Keratinocyte (primary cell): Measurements from ENCODE around the gene ZNF641. TPM values are rescaled to one million over a fixed set of nuclear protein-coding genes. Genes with fewer than 3 reads are reported as not detected.

ENCODE experiments used
- DNase-seq: peaks from one replicate; pipeline ENCODE4 v3.0.0-alpha.2; 2011; ENCODE audit warnings: low read depth, missing footprints, low spot score
- FAIRE-seq: peaks from 2 replicates; lab custom pipeline; 2011; peaks lifted over from hg19 to GRCh38; lab: Jason Lieb, UNC
- H2AFZ ChIP-seq: 2 replicates; pipeline ENCODE4 v1.6.0; 2012; ENCODE audit warnings: low read length, control low read depth, inconsistent platforms; ENCODE audit not compliant: control insufficient read depth
- H3K27ac ChIP-seq: 2 replicates; pipeline ENCODE4 v1.5.1; 2011; ENCODE audit warnings: low read length; ENCODE audit not compliant: control insufficient read depth, insufficient read depth
- H3K27me3 ChIP-seq: 3 replicates; pipeline ENCODE4 v1.6.0; 2011; ENCODE audit warnings: low read length; ENCODE audit not compliant: control insufficient read depth, insufficient read depth; ENCODE audit errors: extremely low read depth
- H3K36me3 ChIP-seq, 2 experiments: 2 replicates in 1 of 2; 3 replicates in 1 of 2; pipeline ENCODE4 v1.5.1; 2011; ENCODE audit warnings: low read length in 2 of 2, mild to moderate bottlenecking in 1 of 2; ENCODE audit not compliant: control insufficient read depth in 2 of 2, insufficient read depth in 2 of 2; ENCODE audit errors: extremely low read depth in 1 of 2
- H3K4me1 ChIP-seq: 3 replicates; pipeline ENCODE4 v1.5.1; 2011; ENCODE audit warnings: low read length; ENCODE audit not compliant: control insufficient read depth, insufficient read depth; ENCODE audit errors: extremely low read depth
- H3K4me2 ChIP-seq: 3 replicates; pipeline ENCODE4 v1.6.0; 2011; ENCODE audit warnings: low read depth, low read length; ENCODE audit not compliant: control insufficient read depth, insufficient read depth; ENCODE audit errors: extremely low read depth
- H3K4me3 ChIP-seq, 3 experiments: fragments of 200-600 bp in 1 of 3; sonication (generic) in 1 of 3; 2 replicates in 2 of 3; 3 replicates in 1 of 3; pipeline ENCODE4 v1.5.1; 2011 to 2016; ENCODE audit warnings: low read length in 3 of 3, mild to moderate bottlenecking in 3 of 3, control low read depth in 2 of 3, inconsistent platforms in 1 of 3, low read depth in 1 of 3, mixed read lengths in 1 of 3, mixed run types in 1 of 3, moderate library complexity in 1 of 3; ENCODE audit not compliant: control insufficient read depth in 2 of 3, insufficient read depth in 2 of 3; ENCODE audit errors: extremely low read depth in 1 of 3
- H3K79me2 ChIP-seq: 2 replicates; pipeline ENCODE4 v1.6.0; 2012; ENCODE audit warnings: low read length; ENCODE audit not compliant: control insufficient read depth, insufficient read depth
- H3K9ac ChIP-seq: 3 replicates; pipeline ENCODE4 v1.6.0; 2011; ENCODE audit warnings: low read length; ENCODE audit not compliant: control insufficient read depth, insufficient read depth; ENCODE audit errors: extremely low read depth
- H3K9me1 ChIP-seq: 3 replicates; pipeline ENCODE4 v1.6.0; 2011; ENCODE audit warnings: low read length; ENCODE audit not compliant: control insufficient read depth, insufficient read depth; ENCODE audit errors: extremely low read depth
- H3K9me3 ChIP-seq: 2 replicates; pipeline ENCODE4 v1.5.1; 2012; ENCODE audit warnings: low read depth, low read length; ENCODE audit not compliant: control insufficient read depth
- H4K20me1 ChIP-seq: 3 replicates; pipeline ENCODE4 v1.6.0; 2011; ENCODE audit warnings: low read length; ENCODE audit not compliant: control insufficient read depth, insufficient read depth; ENCODE audit errors: extremely low read depth
- CTCF ChIP-seq, 3 experiments: IDR thresholded peaks in 1 of 3; conservative IDR thresholded peaks in 1 of 3; optimal IDR thresholded peaks in 1 of 3; 2 replicates in 2 of 3; 3 replicates in 1 of 3; pipeline versions ENCODE3 to v1.5.1; 2011; ENCODE audit warnings: low read length in 3 of 3, mild to moderate bottlenecking in 3 of 3, moderate library complexity in 2 of 3, control low read depth in 1 of 3, inconsistent platforms in 1 of 3; ENCODE audit not compliant: insufficient read depth in 2 of 3; ENCODE audit errors: extremely low read depth in 1 of 3
- EZH2 ChIP-seq: IDR thresholded peaks from one replicate; pipeline ENCODE4 v1.6.1; 2012; ENCODE audit warnings: inconsistent platforms, mild to moderate bottlenecking, low read length, moderate library complexity
- dilution Hi-C: fragments of 300-500 bp; cut with MboI; formaldehyde crosslinking; loops from one replicate; pipeline ENCODE4 v1.7.0; 2020; ENCODE audit warnings: low sequenced_read_pairs; ENCODE audit not compliant: extremely low pct_ligation_motif_present
- polyA plus RNA-seq, 5 experiments: library from polyadenylated mRNA; depleted of rRNA in 3 of 5; stranded (reverse) in 3 of 5; stranded (forward) in 1 of 5; unstranded in 1 of 5; fragments of >200 nt; gene quantifications; 1 replicate in 1 of 5; 2 replicates in 3 of 5; 3 replicates in 1 of 5; pipeline versions ENCODE4 v1.2.1 to v1.2.3, GENCODE V29; 2011 to 2012; ENCODE audit warnings: missing spikeins in 2 of 5, low read depth in 1 of 5, low replicate concordance in 1 of 5

The ZNF641 gene
- polyA plus RNA-seq, 1 donor (not counting 4 experiments of a cell fraction or from before 2014, with no cell fraction given) = 6.4 TPM

- H3K9me3 ChIP-seq = no peaks in the 10 kb centered on the region
- H3K27ac ChIP-seq = no peak overlapping the region
- H3K79me2 ChIP-seq = no peaks in the 10 kb centered on the region
- H3K9me1 ChIP-seq = no peaks in the 10 kb centered on the region
- dilution Hi-C loops = no loop called here
- H3K36me3 ChIP-seq = no peaks in the 10 kb centered on the region
- no peak overlapping the region for H3K4me3 ChIP-seq
- H4K20me1 ChIP-seq = no peaks in the 10 kb centered on the region
- no peak overlapping the region for H3K9ac ChIP-seq
- FAIRE-seq = no peak
- H3K27me3 ChIP-seq = peaks cover 3% of the 10 kb centered on the region
- DNase-seq = no peak
- no peak overlapping the region for H3K4me2 ChIP-seq
- H3K4me1 ChIP-seq = no peaks in the 10 kb centered on the region
- no peak for TF ChIP-seq EZH2
- TF ChIP-seq CTCF (optimal IDR thresholded peaks at IDR 0.05 in 1 of 3, IDR thresholded peaks at IDR 0.05 in 1 of 3, conservative IDR thresholded peaks at IDR 0.05 in 1 of 3; ENCODE audit: extremely low read depth in 1 of 3, insufficient read depth in 2 of 3, low read length in 3 of 3) = no peak
- H2AFZ ChIP-seq = no peak overlapping the region
Observed at GRCh38 chr12:48311313-48311712, 39.4 kb downstream of the ZNF641 start.

- DNase-seq (no peak), FAIRE-seq (no peak)
- no peaks in the 10 kb centered on the region for H3K9me1 ChIP-seq
- no peak overlapping the region for H3K4me2 ChIP-seq
- no peak overlapping the region for H3K27ac ChIP-seq
- H3K27me3 ChIP-seq = peaks cover 3% of the 10 kb centered on the region
- TF ChIP-seq EZH2 = no peak
- no peak for TF ChIP-seq CTCF (optimal IDR thresholded peaks at IDR 0.05 in 1 of 3, IDR thresholded peaks at IDR 0.05 in 1 of 3, conservative IDR thresholded peaks at IDR 0.05 in 1 of 3; ENCODE audit: extremely low read depth in 1 of 3, insufficient read depth in 2 of 3, low read length in 3 of 3)
- H3K4me1 ChIP-seq = no peaks in the 10 kb centered on the region
- no peaks in the 10 kb centered on the region for H3K36me3 ChIP-seq
- H3K79me2 ChIP-seq = no peaks in the 10 kb centered on the region
- H3K9me3 ChIP-seq = no peaks in the 10 kb centered on the region
- H3K4me3 ChIP-seq = no peak overlapping the region
- H2AFZ ChIP-seq = no peak overlapping the region
- dilution Hi-C loops = no loop called here
- H3K9ac ChIP-seq = no peak overlapping the region
- no peaks in the 10 kb centered on the region for H4K20me1 ChIP-seq
Observed at GRCh38 chr12:48307269-48307668, 43.5 kb downstream of the ZNF641 start.
